Endothelial cell of umbilical vein (primary cell): ENCODE results near the gene MID1. TPM values are rescaled to one million over a fixed set of nuclear protein-coding genes. Genes with fewer than 3 reads are reported as not detected.

Experiments
- BruUV-seq: library from RNA; stranded (reverse); fragments of 400-500 nt; replicated peaks from 2 replicates; lab custom pipeline; 2021; lab: Mats Ljungman, UMichigan
- CTCF ChIA-PET: fragments of 300-600, 350-600 bp; sonication (Branson Sonifier 250); formaldehyde crosslinking; loops from one replicate; lab custom pipeline; 2021; ENCODE audit warnings: antibody characterized with exemption, inconsistent platforms; lab: Charles Lee
- POLR2A ChIA-PET: fragments of 300-600, 350-600 bp; sonication (Branson Sonifier 250); formaldehyde crosslinking; loops from one replicate; lab custom pipeline; 2021; ENCODE audit warnings: antibody characterized with exemption, inconsistent platforms; lab: Charles Lee
- DNase-seq: peaks from one replicate; pipeline ENCODE4 v3.0.0-alpha.2; 2011; ENCODE audit warnings: low read depth, low spot score
- FAIRE-seq: peaks from 2 replicates; lab custom pipeline; 2011; peaks lifted over from hg19 to GRCh38; lab: Jason Lieb, UNC
- H2AFZ ChIP-seq: 2 replicates; pipeline ENCODE4 v1.6.0; 2012; ENCODE audit warnings: low read depth, low read length, control low read depth, inconsistent platforms
- H3K27ac ChIP-seq: 2 replicates; pipeline ENCODE4 v1.5.1; 2011; ENCODE audit warnings: low read depth, mild to moderate bottlenecking, control low read depth, low read length, moderate library complexity; ENCODE audit not compliant: insufficient read depth
- H3K27me3 ChIP-seq, 2 experiments: 2 replicates each; pipeline versions ENCODE4 v1.6.0 to v1.6.1; 2011; ENCODE audit warnings: low read length in 2 of 2, mixed read lengths in 1 of 2; ENCODE audit not compliant: control insufficient read depth in 2 of 2, insufficient read depth in 2 of 2
- H3K36me3 ChIP-seq, 2 experiments: 2 replicates in 1 of 2; 3 replicates in 1 of 2; pipeline ENCODE4 v1.5.1; 2011; ENCODE audit warnings: low read length in 2 of 2, mild to moderate bottlenecking in 1 of 2, moderate library complexity in 1 of 2; ENCODE audit not compliant: control insufficient read depth in 2 of 2, insufficient read depth in 2 of 2; ENCODE audit errors: extremely low read depth in 1 of 2
- H3K4me1 ChIP-seq: 3 replicates; pipeline ENCODE4 v1.5.1; 2011; ENCODE audit warnings: mild to moderate bottlenecking, low read length; ENCODE audit not compliant: control insufficient read depth, insufficient read depth; ENCODE audit errors: extremely low read depth
- H3K4me2 ChIP-seq: 2 replicates; pipeline ENCODE4 v1.6.1; 2011; ENCODE audit warnings: low read length, control low read depth, mixed read lengths; ENCODE audit not compliant: insufficient read depth
- H3K4me3 ChIP-seq, 3 experiments: fragments of 200-600 bp in 1 of 3; sonication (generic), shearing (Covaris generic) in 1 of 3; replicated peaks in 1 of 3; 2 replicates each; pipeline ENCODE4 v1.5.1; 2011 to 2016; ENCODE audit warnings: control low read depth in 3 of 3, low read length in 3 of 3, mild to moderate bottlenecking in 2 of 3, inconsistent platforms in 1 of 3, low read depth in 1 of 3, moderate library complexity in 1 of 3; ENCODE audit not compliant: insufficient read depth in 1 of 3
- H3K79me2 ChIP-seq: 2 replicates; pipeline ENCODE4 v1.6.0; 2012; ENCODE audit warnings: low read length, inconsistent platforms; ENCODE audit not compliant: control insufficient read depth, insufficient read depth
- H3K9ac ChIP-seq: replicated peaks from 2 replicates; pipeline ENCODE3; 2011; ENCODE audit warnings: low read length, control low read depth; ENCODE audit not compliant: insufficient read depth; ENCODE audit errors: extremely low read depth
- H3K9me1 ChIP-seq: replicated peaks from 3 replicates; pipeline ENCODE4 v1.6.0; 2011; ENCODE audit warnings: mild to moderate bottlenecking, low read length; ENCODE audit not compliant: control insufficient read depth, insufficient read depth; ENCODE audit errors: extremely low read depth
- H3K9me3 ChIP-seq: replicated peaks from 2 replicates; pipeline ENCODE4 v1.5.1; 2012; ENCODE audit warnings: low read length, inconsistent platforms; ENCODE audit not compliant: control insufficient read depth, insufficient read depth
- H4K20me1 ChIP-seq: replicated peaks from 2 replicates; pipeline ENCODE3; 2011; ENCODE audit warnings: mild to moderate bottlenecking, low read length; ENCODE audit not compliant: control insufficient read depth, insufficient read depth; ENCODE audit errors: extremely low read depth
- EZH2 ChIP-seq: IDR thresholded peaks from 2 replicates; pipeline ENCODE4 v1.6.1; 2012; ENCODE audit warnings: borderline replicate concordance, low read depth, mild to moderate bottlenecking, moderate library complexity, low read length, inconsistent platforms; ENCODE audit not compliant: severe bottlenecking
- FOS ChIP-seq: IDR thresholded peaks from 2 replicates; pipeline ENCODE4 v1.6.1; 2011; ENCODE audit warnings: mild to moderate bottlenecking, low read length, moderate library complexity, borderline replicate concordance; ENCODE audit not compliant: insufficient read depth
- GATA2 ChIP-seq: IDR thresholded peaks from 2 replicates; pipeline ENCODE4 v1.7.0; 2011; ENCODE audit warnings: low read depth, mild to moderate bottlenecking, moderate library complexity, mixed read lengths, low read length; ENCODE audit not compliant: insufficient read length, insufficient read depth
- JUN ChIP-seq: IDR thresholded peaks from 2 replicates; pipeline ENCODE4 v1.6.1; 2011; ENCODE audit warnings: borderline replicate concordance, low read depth; ENCODE audit not compliant: insufficient read length, insufficient read depth
- MAX ChIP-seq: IDR thresholded peaks from 2 replicates; pipeline ENCODE4 v1.6.1; 2011; ENCODE audit not compliant: insufficient read depth, insufficient read length
- MYC ChIP-seq: IDR thresholded peaks from one replicate; pipeline ENCODE4 v1.6.1; 2011; ENCODE audit warnings: mild to moderate bottlenecking, low read depth, low read length
- POLR2A ChIP-seq: IDR thresholded peaks from 2 replicates; pipeline ENCODE4 v1.6.1; 2012; ENCODE audit warnings: low read depth, mild to moderate bottlenecking, control low read depth, low read length
- POLR2AphosphoS5 ChIP-seq: IDR thresholded peaks from 2 replicates; pipeline ENCODE4 v1.6.1; 2012; ENCODE audit warnings: low read depth, mild to moderate bottlenecking, control low read depth, low read length, moderate library complexity; ENCODE audit not compliant: insufficient read depth
- dilution Hi-C: fragments of 300-500 bp; cut with MboI; formaldehyde crosslinking; loops from one replicate; pipeline ENCODE4 v1.15.0; 2019; ENCODE audit warnings: low sequenced_read_pairs; ENCODE audit not compliant: extremely low pct_ligation_motif_present
- intact Hi-C: fragments of 100-400 bp; cut with micrococcal nuclease; formaldehyde crosslinking; loops from one replicate; pipeline ENCODE4 v1.10.0; 2022
- polyA plus RNA-seq, 4 experiments: library from polyadenylated mRNA; depleted of rRNA in 3 of 4; stranded (reverse) in 3 of 4; unstranded in 1 of 4; fragments of >200 nt; gene quantifications; 2 replicates each; pipeline versions ENCODE4 v1.2.1 to v1.2.3, GENCODE V29; 2011 to 2012; ENCODE audit warnings: missing spikeins in 1 of 4
- total RNA-seq: library from RNA; stranded (reverse); gene quantifications from 2 replicates; pipeline ENCODE4 v1.2.3, GENCODE V29; 2021
- TF ChIP-seq, protein P1 (sequence below), 2 donors: IDR thresholded peaks; 1 replicate in 1 of 2; 2 replicates in 1 of 2; pipeline ENCODE4 v1.5.1; 2011; ENCODE audit warnings: low read length in 2 of 2, mild to moderate bottlenecking in 2 of 2, moderate library complexity in 2 of 2, control low read depth in 1 of 2, inconsistent platforms in 1 of 2, low read depth in 1 of 2; ENCODE audit not compliant: insufficient read depth in 1 of 2; ENCODE audit errors: extremely low read depth in 1 of 2

The MID1 gene
- total and polyA plus RNA-seq, 2 donors (not counting 3 experiments of a cell fraction or from before 2014, with no cell fraction given) = 21.3 to 29.8 TPM

GRCh38 chrX:10533696-10534365 lies 86.6 kb downstream of the MID1 start:
- CTCF ChIA-PET = interaction anchor here (1.9 kb wide), 1 partner anchor 64 kb away, joined by 6 read pairs; no protein-coding TSS in a partner anchor
- H4K20me1 ChIP-seq = no peaks in the 10 kb centered on the region

More at GRCh38 chrX:10533696-10534365, 86.6 kb downstream of the MID1 start:
- no TSS peak for BruUV-seq
- no peaks in the 10 kb centered on the region for H3K36me3 ChIP-seq
- peaks cover 14% of the 10 kb centered on the region for H3K4me1 ChIP-seq
- TF ChIP-seq EZH2 (no peak), GATA2 (no peak), POLR2A (no peak), JUN (no peak), MYC (no peak), MAX (no peak), POLR2AphosphoS5 (no peak), FOS (no peak)
- TF ChIP-seq, protein P1, sequence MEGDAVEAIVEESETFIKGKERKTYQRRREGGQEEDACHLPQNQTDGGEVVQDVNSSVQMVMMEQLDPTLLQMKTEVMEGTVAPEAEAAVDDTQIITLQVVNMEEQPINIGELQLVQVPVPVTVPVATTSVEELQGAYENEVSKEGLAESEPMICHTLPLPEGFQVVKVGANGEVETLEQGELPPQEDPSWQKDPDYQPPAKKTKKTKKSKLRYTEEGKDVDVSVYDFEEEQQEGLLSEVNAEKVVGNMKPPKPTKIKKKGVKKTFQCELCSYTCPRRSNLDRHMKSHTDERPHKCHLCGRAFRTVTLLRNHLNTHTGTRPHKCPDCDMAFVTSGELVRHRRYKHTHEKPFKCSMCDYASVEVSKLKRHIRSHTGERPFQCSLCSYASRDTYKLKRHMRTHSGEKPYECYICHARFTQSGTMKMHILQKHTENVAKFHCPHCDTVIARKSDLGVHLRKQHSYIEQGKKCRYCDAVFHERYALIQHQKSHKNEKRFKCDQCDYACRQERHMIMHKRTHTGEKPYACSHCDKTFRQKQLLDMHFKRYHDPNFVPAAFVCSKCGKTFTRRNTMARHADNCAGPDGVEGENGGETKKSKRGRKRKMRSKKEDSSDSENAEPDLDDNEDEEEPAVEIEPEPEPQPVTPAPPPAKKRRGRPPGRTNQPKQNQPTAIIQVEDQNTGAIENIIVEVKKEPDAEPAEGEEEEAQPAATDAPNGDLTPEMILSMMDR (IDR thresholded peaks at IDR 0.05; ENCODE audit: extremely low read depth in 1 of 2, insufficient read depth in 1 of 2, low read depth in 1 of 2, low read length in 2 of 2) = no peak
- no peak overlapping the region for H3K4me3 ChIP-seq
- POLR2A ChIA-PET = no interaction called here
- no peak overlapping the region for H3K9ac ChIP-seq
- no peak overlapping the region for H2AFZ ChIP-seq
- H3K27me3 ChIP-seq = no peaks in the 10 kb centered on the region
- no peaks in the 10 kb centered on the region for H3K9me3 ChIP-seq
- no peaks in the 10 kb centered on the region for H3K79me2 ChIP-seq
- no peak for FAIRE-seq
- H3K9me1 ChIP-seq = no peaks in the 10 kb centered on the region
- intact Hi-C loops (no loop called here), dilution Hi-C loops (no loop called here)
- no peak overlapping the region for H3K4me2 ChIP-seq
- no peak for DNase-seq
- no peak overlapping the region for H3K27ac ChIP-seq
